SK-N-SH treated with all-trans-retinoic acid at 6 μM for 48 hours (cell line): ENCODE measurements around the gene SLC25A29.

ENCODE experiments used
- ATAC-seq: fragments of 200-7000 bp; cut with Tn5 transposase; 3 replicates; pipeline ENCODE4 v1.9.1; 2020; ENCODE audit warnings: mild to moderate bottlenecking, moderate library complexity
- BACH2 ChIP-seq: fragments of 250-450 bp; sonication (Bioruptor Pico); IDR thresholded peaks from 2 replicates; pipeline ENCODE4 v1.9.0; 2021; ENCODE audit warnings: mild to moderate bottlenecking, borderline replicate concordance
- CSDC2 ChIP-seq: fragments of 250-450 bp; sonication (Bioruptor Pico); IDR thresholded peaks from 2 replicates; pipeline ENCODE4 v1.5.0; 2020; ENCODE audit warnings: mild to moderate bottlenecking, moderate library complexity
- ESRRG ChIP-seq: fragments of 250-450 bp; sonication (Bioruptor Pico); IDR thresholded peaks from 2 replicates; pipeline ENCODE4 v1.6.1; 2021; ENCODE audit warnings: mild to moderate bottlenecking
- GLIS3 ChIP-seq: fragments of 250-450 bp; sonication (Bioruptor Pico); IDR thresholded peaks from 2 replicates; pipeline ENCODE4 v1.5.0; 2020; ENCODE audit warnings: mild to moderate bottlenecking, moderate library complexity
- ISL1 ChIP-seq: fragments of 250-450 bp; sonication (Bioruptor Pico); IDR thresholded peaks from 2 replicates; pipeline ENCODE4 v2.1.2; 2022; ENCODE audit warnings: mild to moderate bottlenecking, moderate library complexity
- OSR1 ChIP-seq: fragments of 250-450 bp; sonication (Bioruptor Pico); IDR thresholded peaks from 2 replicates; pipeline ENCODE4 v1.8.0; 2022; ENCODE audit warnings: moderate library complexity, mild to moderate bottlenecking, inconsistent platforms
- PPARA ChIP-seq: fragments of 250-450 bp; sonication (Bioruptor Pico); IDR thresholded peaks from 2 replicates; pipeline ENCODE4 v1.5.0; 2020; ENCODE audit warnings: mild to moderate bottlenecking, borderline replicate concordance
- RARB ChIP-seq: fragments of 250-450 bp; sonication (Bioruptor Pico); IDR thresholded peaks from 2 replicates; pipeline ENCODE4 v1.8.0; 2021; ENCODE audit warnings: mild to moderate bottlenecking, moderate library complexity
- SNAI2 ChIP-seq: fragments of 250-450 bp; sonication (Bioruptor Pico); IDR thresholded peaks from 2 replicates; pipeline ENCODE4 v1.5.0; 2020; ENCODE audit warnings: mild to moderate bottlenecking, moderate library complexity
- TCF4 ChIP-seq: fragments of 250-450 bp; sonication (Bioruptor Pico); IDR thresholded peaks from 2 replicates; pipeline ENCODE4 v1.8.0; 2021; ENCODE audit warnings: mild to moderate bottlenecking, moderate library complexity, borderline replicate concordance
- TOX ChIP-seq: fragments of 250-450 bp; sonication (Bioruptor Pico); IDR thresholded peaks from 2 replicates; pipeline ENCODE4 v1.8.0; 2021; ENCODE audit warnings: mild to moderate bottlenecking, moderate library complexity, borderline replicate concordance
- ZC3H10 ChIP-seq: fragments of 250-450 bp; sonication (Bioruptor Pico); IDR thresholded peaks from 2 replicates; pipeline ENCODE4 v1.5.1; 2021; ENCODE audit warnings: mild to moderate bottlenecking, moderate library complexity
- ZFP3 ChIP-seq: fragments of 250-450 bp; sonication (Bioruptor Pico); IDR thresholded peaks from 2 replicates; pipeline ENCODE4 v1.5.0; 2020; ENCODE audit warnings: mild to moderate bottlenecking, moderate library complexity
- ZFP30 ChIP-seq: fragments of 450-650 bp; formaldehyde crosslinking; IDR thresholded peaks from 2 replicates; pipeline ENCODE4 v1.5.0; 2022; ENCODE audit warnings: mild to moderate bottlenecking, moderate library complexity
- ZNF565 ChIP-seq: fragments of 450-650 bp; formaldehyde crosslinking; conservative IDR thresholded peaks from 2 replicates; pipeline ENCODE4 v1.5.0; 2020; ENCODE audit warnings: low read depth, mild to moderate bottlenecking, moderate library complexity
- ZNF70 ChIP-seq: fragments of 450-650 bp; formaldehyde crosslinking; IDR thresholded peaks from 2 replicates; pipeline ENCODE4 v1.5.0; 2020; ENCODE audit warnings: mild to moderate bottlenecking, moderate library complexity
- ZNF8 ChIP-seq: fragments of 450-650 bp; formaldehyde crosslinking; IDR thresholded peaks from 2 replicates; pipeline ENCODE4 v1.5.0; 2020; ENCODE audit warnings: mild to moderate bottlenecking, moderate library complexity
- TF ChIP-seq, protein P1 (sequence below): fragments of 250-450 bp; sonication (Bioruptor Pico); IDR thresholded peaks from 2 replicates; pipeline ENCODE4 v1.8.0; 2021; ENCODE audit warnings: low read depth, mild to moderate bottlenecking, moderate library complexity, borderline replicate concordance
- TF ChIP-seq, protein P2 (sequence below): fragments of 250-450 bp; sonication (Bioruptor Pico); IDR thresholded peaks from 2 replicates; pipeline ENCODE4 v1.5.1; 2021; ENCODE audit warnings: mild to moderate bottlenecking, moderate library complexity
- TF ChIP-seq, protein P3 (sequence below): fragments of 250-450 bp; sonication (Bioruptor Pico); IDR thresholded peaks from 2 replicates; pipeline ENCODE4 v1.8.0; 2020; ENCODE audit warnings: mild to moderate bottlenecking, moderate library complexity, borderline replicate concordance
- TF ChIP-seq, protein P4 (sequence below): fragments of 250-450 bp; sonication (Bioruptor Pico); IDR thresholded peaks from 2 replicates; pipeline ENCODE4 v1.5.1; 2020; ENCODE audit warnings: low read depth, mild to moderate bottlenecking, moderate library complexity

Gene SLC25A29

DNA sequence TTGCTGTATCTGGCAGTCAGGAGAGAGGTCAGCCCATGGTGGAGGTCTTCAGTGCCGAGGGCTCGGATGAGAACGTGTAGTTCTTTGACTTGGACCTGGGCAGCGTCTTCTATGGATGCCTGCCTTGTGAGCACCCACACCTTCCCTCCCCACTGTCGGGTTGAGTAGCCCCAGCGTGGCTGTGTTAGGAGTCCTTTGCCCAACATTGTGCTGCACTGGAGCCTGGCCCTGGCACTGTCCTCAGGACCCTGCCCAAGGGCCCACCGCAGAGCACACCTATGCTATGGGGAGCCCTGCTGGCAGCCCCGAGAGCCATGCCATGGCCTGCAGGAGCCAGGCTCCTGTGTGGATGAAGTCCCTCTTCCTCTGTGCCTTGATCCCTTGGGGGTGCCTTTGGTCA is 26.7 kb downstream of the SLC25A29 start:
- no peak for ATAC-seq
- no peak for TF ChIP-seq ZNF565
- no peak for TF ChIP-seq GLIS3 (CRISPR knock-in tag)
- no peak for TF ChIP-seq ZFP3
- no peak for TF ChIP-seq RARB (CRISPR knock-in tag)
- TF ChIP-seq SNAI2 (CRISPR knock-in tag) = no peak
- no peak for TF ChIP-seq OSR1 (CRISPR knock-in tag)
- TF ChIP-seq PPARA (CRISPR knock-in tag) = no peak
- no peak for TF ChIP-seq ZFP30 (CRISPR knock-in tag)
- TF ChIP-seq ESRRG (CRISPR knock-in tag) = no peak
- no peak for TF ChIP-seq TOX (CRISPR knock-in tag)
- TF ChIP-seq, protein P1, sequence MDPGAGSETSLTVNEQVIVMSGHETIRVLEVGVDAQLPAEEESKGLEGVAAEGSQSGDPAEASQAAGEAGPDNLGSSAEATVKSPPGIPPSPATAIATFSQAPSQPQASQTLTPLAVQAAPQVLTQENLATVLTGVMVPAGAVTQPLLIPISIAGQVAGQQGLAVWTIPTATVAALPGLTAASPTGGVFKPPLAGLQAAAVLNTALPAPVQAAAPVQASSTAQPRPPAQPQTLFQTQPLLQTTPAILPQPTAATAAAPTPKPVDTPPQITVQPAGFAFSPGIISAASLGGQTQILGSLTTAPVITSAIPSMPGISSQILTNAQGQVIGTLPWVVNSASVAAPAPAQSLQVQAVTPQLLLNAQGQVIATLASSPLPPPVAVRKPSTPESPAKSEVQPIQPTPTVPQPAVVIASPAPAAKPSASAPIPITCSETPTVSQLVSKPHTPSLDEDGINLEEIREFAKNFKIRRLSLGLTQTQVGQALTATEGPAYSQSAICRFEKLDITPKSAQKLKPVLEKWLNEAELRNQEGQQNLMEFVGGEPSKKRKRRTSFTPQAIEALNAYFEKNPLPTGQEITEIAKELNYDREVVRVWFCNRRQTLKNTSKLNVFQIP (CRISPR knock-in tag) = no peak
- TF ChIP-seq, protein P2, sequence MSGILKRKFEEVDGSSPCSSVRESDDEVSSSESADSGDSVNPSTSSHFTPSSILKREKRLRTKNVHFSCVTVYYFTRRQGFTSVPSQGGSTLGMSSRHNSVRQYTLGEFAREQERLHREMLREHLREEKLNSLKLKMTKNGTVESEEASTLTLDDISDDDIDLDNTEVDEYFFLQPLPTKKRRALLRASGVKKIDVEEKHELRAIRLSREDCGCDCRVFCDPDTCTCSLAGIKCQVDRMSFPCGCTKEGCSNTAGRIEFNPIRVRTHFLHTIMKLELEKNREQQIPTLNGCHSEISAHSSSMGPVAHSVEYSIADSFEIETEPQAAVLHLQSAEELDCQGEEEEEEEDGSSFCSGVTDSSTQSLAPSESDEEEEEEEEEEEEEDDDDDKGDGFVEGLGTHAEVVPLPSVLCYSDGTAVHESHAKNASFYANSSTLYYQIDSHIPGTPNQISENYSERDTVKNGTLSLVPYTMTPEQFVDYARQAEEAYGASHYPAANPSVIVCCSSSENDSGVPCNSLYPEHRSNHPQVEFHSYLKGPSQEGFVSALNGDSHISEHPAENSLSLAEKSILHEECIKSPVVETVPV (CRISPR knock-in tag) = no peak
- TF ChIP-seq, all 23 proteins: peak for 0

GRCh38 chr14:100279133-100279532 is 27.1 kb downstream of the SLC25A29 start:
- ATAC-seq = no peak
- TF ChIP-seq ZNF70 (no peak), GLIS3 (CRISPR knock-in tag) (no peak), BACH2 (no peak), ESRRG (CRISPR knock-in tag) (no peak), SNAI2 (CRISPR knock-in tag) (no peak), ZNF565 (no peak), RARB (CRISPR knock-in tag) (no peak), ZC3H10 (CRISPR knock-in tag) (no peak), ZFP3 (no peak), OSR1 (CRISPR knock-in tag) (no peak), ISL1 (CRISPR knock-in tag) (no peak)
- TF ChIP-seq, protein P3, sequence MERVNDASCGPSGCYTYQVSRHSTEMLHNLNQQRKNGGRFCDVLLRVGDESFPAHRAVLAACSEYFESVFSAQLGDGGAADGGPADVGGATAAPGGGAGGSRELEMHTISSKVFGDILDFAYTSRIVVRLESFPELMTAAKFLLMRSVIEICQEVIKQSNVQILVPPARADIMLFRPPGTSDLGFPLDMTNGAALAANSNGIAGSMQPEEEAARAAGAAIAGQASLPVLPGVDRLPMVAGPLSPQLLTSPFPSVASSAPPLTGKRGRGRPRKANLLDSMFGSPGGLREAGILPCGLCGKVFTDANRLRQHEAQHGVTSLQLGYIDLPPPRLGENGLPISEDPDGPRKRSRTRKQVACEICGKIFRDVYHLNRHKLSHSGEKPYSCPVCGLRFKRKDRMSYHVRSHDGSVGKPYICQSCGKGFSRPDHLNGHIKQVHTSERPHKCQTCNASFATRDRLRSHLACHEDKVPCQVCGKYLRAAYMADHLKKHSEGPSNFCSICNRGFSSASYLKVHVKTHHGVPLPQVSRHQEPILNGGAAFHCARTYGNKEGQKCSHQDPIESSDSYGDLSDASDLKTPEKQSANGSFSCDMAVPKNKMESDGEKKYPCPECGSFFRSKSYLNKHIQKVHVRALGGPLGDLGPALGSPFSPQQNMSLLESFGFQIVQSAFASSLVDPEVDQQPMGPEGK (CRISPR knock-in tag) = no peak

GRCh38 chr14:100278702-100279101 is 27.5 kb downstream of the SLC25A29 start:
- TF ChIP-seq TCF4 (CRISPR knock-in tag) (no peak), ZNF70 (no peak), SNAI2 (CRISPR knock-in tag) (no peak), ZNF8 (CRISPR knock-in tag) (no peak), ESRRG (CRISPR knock-in tag) (no peak), PPARA (CRISPR knock-in tag) (no peak), ZFP3 (no peak), CSDC2 (CRISPR knock-in tag) (no peak), TOX (CRISPR knock-in tag) (no peak)
- TF ChIP-seq, protein P2 (CRISPR knock-in tag) = no peak
- TF ChIP-seq, protein P1 (CRISPR knock-in tag) = no peak
- TF ChIP-seq, protein P3 (CRISPR knock-in tag) = no peak
- TF ChIP-seq, protein P4, sequence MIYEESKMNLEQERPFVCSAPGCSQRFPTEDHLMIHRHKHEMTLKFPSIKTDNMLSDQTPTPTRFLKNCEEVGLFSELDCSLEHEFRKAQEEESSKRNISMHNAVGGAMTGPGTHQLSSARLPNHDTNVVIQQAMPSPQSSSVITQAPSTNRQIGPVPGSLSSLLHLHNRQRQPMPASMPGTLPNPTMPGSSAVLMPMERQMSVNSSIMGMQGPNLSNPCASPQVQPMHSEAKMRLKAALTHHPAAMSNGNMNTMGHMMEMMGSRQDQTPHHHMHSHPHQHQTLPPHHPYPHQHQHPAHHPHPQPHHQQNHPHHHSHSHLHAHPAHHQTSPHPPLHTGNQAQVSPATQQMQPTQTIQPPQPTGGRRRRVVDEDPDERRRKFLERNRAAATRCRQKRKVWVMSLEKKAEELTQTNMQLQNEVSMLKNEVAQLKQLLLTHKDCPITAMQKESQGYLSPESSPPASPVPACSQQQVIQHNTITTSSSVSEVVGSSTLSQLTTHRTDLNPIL = no peak
- peak; percentile 87 for ATAC-seq
